ENCODE results near the gene ZBED4.

- no peak for TF ChIP-seq EZH2 (IDR thresholded peaks at IDR 0.05; ENCODE audit: insufficient read depth, low read length)
- TF ChIP-seq, protein P1, sequence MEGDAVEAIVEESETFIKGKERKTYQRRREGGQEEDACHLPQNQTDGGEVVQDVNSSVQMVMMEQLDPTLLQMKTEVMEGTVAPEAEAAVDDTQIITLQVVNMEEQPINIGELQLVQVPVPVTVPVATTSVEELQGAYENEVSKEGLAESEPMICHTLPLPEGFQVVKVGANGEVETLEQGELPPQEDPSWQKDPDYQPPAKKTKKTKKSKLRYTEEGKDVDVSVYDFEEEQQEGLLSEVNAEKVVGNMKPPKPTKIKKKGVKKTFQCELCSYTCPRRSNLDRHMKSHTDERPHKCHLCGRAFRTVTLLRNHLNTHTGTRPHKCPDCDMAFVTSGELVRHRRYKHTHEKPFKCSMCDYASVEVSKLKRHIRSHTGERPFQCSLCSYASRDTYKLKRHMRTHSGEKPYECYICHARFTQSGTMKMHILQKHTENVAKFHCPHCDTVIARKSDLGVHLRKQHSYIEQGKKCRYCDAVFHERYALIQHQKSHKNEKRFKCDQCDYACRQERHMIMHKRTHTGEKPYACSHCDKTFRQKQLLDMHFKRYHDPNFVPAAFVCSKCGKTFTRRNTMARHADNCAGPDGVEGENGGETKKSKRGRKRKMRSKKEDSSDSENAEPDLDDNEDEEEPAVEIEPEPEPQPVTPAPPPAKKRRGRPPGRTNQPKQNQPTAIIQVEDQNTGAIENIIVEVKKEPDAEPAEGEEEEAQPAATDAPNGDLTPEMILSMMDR (IDR thresholded peaks at IDR 0.05; ENCODE audit: insufficient read depth, low read depth, low read length), result no peak
These were observed 68.8 kb downstream of the ZBED4 start for GRCh38 chr22:49922484-49922883.

All from astrocyte (in vitro differentiated cells and primary cell).